Measurements from ENCODE around the gene COL7A1. TPM values are rescaled to one million over a fixed set of nuclear protein-coding genes. Genes with fewer than 3 reads are reported as not detected.

The COL7A1 gene
- total RNA-seq, 1 donor from 2014 or later: 28.7 TPM

DNA sequence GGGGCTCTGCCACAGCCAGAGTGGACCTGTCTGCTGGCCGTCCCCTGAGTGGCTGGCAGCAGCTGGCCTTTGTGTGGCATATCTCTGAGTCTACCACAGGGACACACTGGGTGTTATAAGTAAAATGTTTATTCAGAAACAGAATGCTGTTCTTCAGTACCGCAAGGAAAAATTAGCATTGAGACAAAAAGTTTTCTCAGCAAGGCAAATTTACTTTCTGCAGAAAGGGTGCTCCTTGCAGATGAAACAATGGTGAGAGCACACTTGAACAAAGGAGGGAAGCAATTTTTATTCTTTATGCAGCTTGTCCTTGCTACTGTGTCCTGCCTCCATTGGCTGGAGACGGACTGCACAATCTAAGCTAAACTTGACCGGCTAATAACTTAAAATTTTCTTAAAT lies 22.4 kb upstream of the COL7A1 start:
- H4K20me1 ChIP-seq (ENCODE audit: insufficient read depth, low read length): no peaks in the 10 kb centered on the region
- no peak overlapping the region for H3K4me3 Mint-ChIP-seq (ENCODE audit: unreplicated experiment)
- H3K36me3 Mint-ChIP-seq (ENCODE audit: low read depth, unreplicated experiment): peaks cover 8% of the 10 kb centered on the region

DNA sequence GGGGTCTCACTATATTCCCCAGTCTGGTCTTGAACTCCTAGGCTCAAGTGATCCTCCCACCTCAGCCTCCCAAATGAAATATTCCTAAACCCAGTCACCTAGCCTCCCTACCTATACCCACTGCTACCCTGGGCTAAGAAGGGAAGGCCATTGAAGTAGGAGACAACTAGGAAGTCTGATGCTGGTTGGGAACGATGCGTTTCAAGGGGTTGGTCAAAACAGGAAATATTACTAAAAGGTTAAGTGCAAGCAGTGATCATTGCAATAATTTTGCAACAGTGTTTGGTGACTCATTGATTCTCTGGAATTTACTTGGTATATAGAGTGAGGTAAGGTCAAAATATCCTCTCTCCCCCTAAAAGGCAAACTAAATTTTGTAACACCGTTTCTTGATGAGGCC lies 18.9 kb upstream of the COL7A1 start:
- Histone ChIP-seq H2AFZ (ENCODE audit: low read depth, low read length) (peak overlapping the region; percentile 50), H3K4me2 (ENCODE audit: low read length) (no peak overlapping the region), H3K4me3 (ENCODE audit: insufficient read depth, low read depth, low read length) (no peak overlapping the region), H3K27me3 (ENCODE audit: insufficient read depth, low read length) (no peaks in the 10 kb centered on the region), H3K36me3 (ENCODE audit: insufficient read depth, low read length) (no peaks in the 10 kb centered on the region), H3K27ac (ENCODE audit: low read depth, low read length) (no peak overlapping the region), H3K9ac (ENCODE audit: low read length) (no peak overlapping the region), H3K9me3 (ENCODE audit: insufficient read depth, low read depth, low read length) (peaks cover 10% of the 10 kb centered on the region), H3K4me1 (ENCODE audit: insufficient read depth, low read length) (no peaks in the 10 kb centered on the region), H3K79me2 (ENCODE audit: insufficient read depth, low read length) (peaks cover 5% of the 10 kb centered on the region), H4K20me1 (ENCODE audit: insufficient read depth, low read length) (no peaks in the 10 kb centered on the region)
- H3K4me3 Mint-ChIP-seq (ENCODE audit: unreplicated experiment): no peak overlapping the region
- H3K36me3 Mint-ChIP-seq (ENCODE audit: low read depth, unreplicated experiment): no peaks in the 10 kb centered on the region
- H3K27me3 Mint-ChIP-seq (ENCODE audit: low read depth, unreplicated experiment): peaks cover 2% of the 10 kb centered on the region
- peaks cover 11% of the 10 kb centered on the region for H3K9me3 Mint-ChIP-seq (ENCODE audit: unreplicated experiment)
- TF ChIP-seq, protein P1, sequence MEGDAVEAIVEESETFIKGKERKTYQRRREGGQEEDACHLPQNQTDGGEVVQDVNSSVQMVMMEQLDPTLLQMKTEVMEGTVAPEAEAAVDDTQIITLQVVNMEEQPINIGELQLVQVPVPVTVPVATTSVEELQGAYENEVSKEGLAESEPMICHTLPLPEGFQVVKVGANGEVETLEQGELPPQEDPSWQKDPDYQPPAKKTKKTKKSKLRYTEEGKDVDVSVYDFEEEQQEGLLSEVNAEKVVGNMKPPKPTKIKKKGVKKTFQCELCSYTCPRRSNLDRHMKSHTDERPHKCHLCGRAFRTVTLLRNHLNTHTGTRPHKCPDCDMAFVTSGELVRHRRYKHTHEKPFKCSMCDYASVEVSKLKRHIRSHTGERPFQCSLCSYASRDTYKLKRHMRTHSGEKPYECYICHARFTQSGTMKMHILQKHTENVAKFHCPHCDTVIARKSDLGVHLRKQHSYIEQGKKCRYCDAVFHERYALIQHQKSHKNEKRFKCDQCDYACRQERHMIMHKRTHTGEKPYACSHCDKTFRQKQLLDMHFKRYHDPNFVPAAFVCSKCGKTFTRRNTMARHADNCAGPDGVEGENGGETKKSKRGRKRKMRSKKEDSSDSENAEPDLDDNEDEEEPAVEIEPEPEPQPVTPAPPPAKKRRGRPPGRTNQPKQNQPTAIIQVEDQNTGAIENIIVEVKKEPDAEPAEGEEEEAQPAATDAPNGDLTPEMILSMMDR (IDR thresholded peaks at IDR 0.05; ENCODE audit: insufficient read depth, low read depth, low read length): no peak
- DNase-seq (ENCODE audit: low read depth) (no peak), FAIRE-seq (no peak)
- H3K4me1 Mint-ChIP-seq (ENCODE audit: low read depth, unreplicated experiment): no peaks in the 10 kb centered on the region
- H3K27ac Mint-ChIP-seq (ENCODE audit: unreplicated experiment): no peak overlapping the region

More for the DNA sequence above, 22.4 kb upstream of the COL7A1 start:
- Histone ChIP-seq H2AFZ (ENCODE audit: low read depth, low read length) (no peak overlapping the region), H3K9ac (ENCODE audit: low read length) (no peak overlapping the region), H3K27ac (ENCODE audit: low read depth, low read length) (no peak overlapping the region), H3K4me1 (ENCODE audit: insufficient read depth, low read length) (no peaks in the 10 kb centered on the region), H3K79me2 (ENCODE audit: insufficient read depth, low read length) (no peaks in the 10 kb centered on the region), H3K4me2 (ENCODE audit: low read length) (no peak overlapping the region), H3K9me3 (ENCODE audit: insufficient read depth, low read depth, low read length) (peaks cover 10% of the 10 kb centered on the region), H3K36me3 (ENCODE audit: insufficient read depth, low read length) (no peaks in the 10 kb centered on the region), H3K27me3 (ENCODE audit: insufficient read depth, low read length) (no peaks in the 10 kb centered on the region), H3K4me3 (ENCODE audit: insufficient read depth, low read depth, low read length) (no peak overlapping the region)
- no peak for DNase-seq (ENCODE audit: low read depth)
- Mint-ChIP-seq H3K9me3 (ENCODE audit: unreplicated experiment) (peaks cover 11% of the 10 kb centered on the region), H3K27ac (ENCODE audit: unreplicated experiment) (no peak overlapping the region), H3K4me1 (ENCODE audit: low read depth, unreplicated experiment) (no peaks in the 10 kb centered on the region), H3K27me3 (ENCODE audit: low read depth, unreplicated experiment) (no peaks in the 10 kb centered on the region)
- no peak for TF ChIP-seq EZH2 (IDR thresholded peaks at IDR 0.05; ENCODE audit: insufficient read depth, low read length)
- TF ChIP-seq, protein P1 (IDR thresholded peaks at IDR 0.05; ENCODE audit: insufficient read depth, low read depth, low read length): no peak
- FAIRE-seq: no peak

DNA sequence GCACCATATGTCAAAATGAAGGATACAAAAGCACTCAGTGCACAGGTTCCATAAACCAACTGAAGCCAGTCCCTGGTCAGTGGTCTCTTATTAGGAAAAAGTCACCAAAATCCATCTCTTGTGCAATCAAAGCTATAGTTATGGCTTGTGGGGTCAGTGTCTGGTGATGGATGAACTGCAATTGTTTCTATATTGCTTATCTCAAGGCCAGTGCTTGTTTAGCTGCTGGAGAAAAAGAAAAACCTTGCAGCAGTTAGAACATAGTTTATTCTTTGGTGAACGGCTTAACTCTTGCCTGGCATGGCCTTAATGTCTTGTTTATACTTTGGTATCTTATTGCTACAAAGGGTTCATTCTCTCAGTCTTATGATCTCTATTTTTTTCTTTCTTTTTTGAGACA lies 17.2 kb upstream of the COL7A1 start:
- Histone ChIP-seq H3K4me1 (ENCODE audit: insufficient read depth, low read length) (peaks cover 9% of the 10 kb centered on the region), H4K20me1 (ENCODE audit: insufficient read depth, low read length) (peaks cover 12% of the 10 kb centered on the region), H3K9ac (ENCODE audit: low read length) (no peak overlapping the region), H3K79me2 (ENCODE audit: insufficient read depth, low read length) (peaks cover 23% of the 10 kb centered on the region), H3K4me2 (ENCODE audit: low read length) (no peak overlapping the region), H3K36me3 (ENCODE audit: insufficient read depth, low read length) (no peaks in the 10 kb centered on the region), H3K9me3 (ENCODE audit: insufficient read depth, low read depth, low read length) (peaks cover 5% of the 10 kb centered on the region), H3K27me3 (ENCODE audit: insufficient read depth, low read length) (no peaks in the 10 kb centered on the region), H3K27ac (ENCODE audit: low read depth, low read length) (no peak overlapping the region), H2AFZ (ENCODE audit: low read depth, low read length) (no peak overlapping the region), H3K4me3 (ENCODE audit: insufficient read depth, low read depth, low read length) (no peak overlapping the region)
- Mint-ChIP-seq H3K36me3 (ENCODE audit: low read depth, unreplicated experiment) (peaks cover 4% of the 10 kb centered on the region), H3K27ac (ENCODE audit: unreplicated experiment) (no peak overlapping the region), H3K4me3 (ENCODE audit: unreplicated experiment) (no peak overlapping the region), H3K9me3 (ENCODE audit: unreplicated experiment) (peaks cover 4% of the 10 kb centered on the region), H3K27me3 (ENCODE audit: low read depth, unreplicated experiment) (peaks cover 2% of the 10 kb centered on the region), H3K4me1 (ENCODE audit: low read depth, unreplicated experiment) (peaks cover 8% of the 10 kb centered on the region)
- TF ChIP-seq EZH2 (IDR thresholded peaks at IDR 0.05; ENCODE audit: insufficient read depth, low read length): no peak
- TF ChIP-seq, protein P1 (IDR thresholded peaks at IDR 0.05; ENCODE audit: insufficient read depth, low read depth, low read length): no peak
- FAIRE-seq (no peak), DNase-seq (ENCODE audit: low read depth) (no peak)
